ENCODE measurements around the gene PHF23.

PHF23 gene

GRCh38 chr17:7224661-7225111, 14.6 kb downstream of the PHF23 start:
- in situ Hi-C loops (cut with HindIII; ENCODE audit: low pct_ligation_motif_present, low pct_unique_long_range_greater_than_20kb, low sequenced_read_pairs): no loop called here
- DNase-seq: no peak

GRCh38 chr17:7224110-7224509, 15.1 kb downstream of the PHF23 start:
- in situ Hi-C loops (cut with HindIII; ENCODE audit: low pct_ligation_motif_present, low pct_unique_long_range_greater_than_20kb, low sequenced_read_pairs): no loop called here
- DNase-seq: no peak

- no peak for DNase-seq
- in situ Hi-C loops (cut with HindIII; ENCODE audit: low pct_ligation_motif_present, low pct_unique_long_range_greater_than_20kb, low sequenced_read_pairs): no loop called here
Observed at GRCh38 chr17:7223375-7223774, 15.9 kb downstream of the PHF23 start.

GRCh38 chr17:7222972-7223292, 16.3 kb downstream of the PHF23 start:
- DNase-seq: no peak

GRCh38 chr17:7222093-7222971, 16.9 kb downstream of the PHF23 start:
- in situ Hi-C loops (cut with HindIII; ENCODE audit: low pct_ligation_motif_present, low pct_unique_long_range_greater_than_20kb, low sequenced_read_pairs): no loop called here
- DNase-seq: no peak

More at GRCh38 chr17:7222972-7223292, 16.3 kb downstream of the PHF23 start:
- in situ Hi-C loops (cut with HindIII; ENCODE audit: low pct_ligation_motif_present, low pct_unique_long_range_greater_than_20kb, low sequenced_read_pairs): no loop called here

- no peak for DNase-seq
- in situ Hi-C loops (cut with HindIII; ENCODE audit: low pct_ligation_motif_present, low pct_unique_long_range_greater_than_20kb, low sequenced_read_pairs): no loop called here
Observed at GRCh38 chr17:7221278-7222092, 17.8 kb downstream of the PHF23 start.

- in situ Hi-C loops (cut with HindIII; ENCODE audit: low pct_ligation_motif_present, low pct_unique_long_range_greater_than_20kb, low sequenced_read_pairs): no loop called here
- DNase-seq: peak; percentile 80
Observed at GRCh38 chr17:7220593-7221277, 18.5 kb downstream of the PHF23 start.

GRCh38 chr17:7219812-7220592, 19.3 kb downstream of the PHF23 start, which contains the start of the genes ACADVL and DLG4:
Gene ACADVL (plus strand): TSS chr17:7219938. CDS start chr17:7219985, 47 bp downstream.
Gene DLG4 (minus strand): TSS chr17:7219836.
- peak; percentile 89 for DNase-seq
- in situ Hi-C loops (cut with HindIII; ENCODE audit: low pct_ligation_motif_present, low pct_unique_long_range_greater_than_20kb, low sequenced_read_pairs): no loop called here

GRCh38 chr17:7219229-7219811, 19.9 kb downstream of the PHF23 start:
- in situ Hi-C loops (cut with HindIII; ENCODE audit: low pct_ligation_motif_present, low pct_unique_long_range_greater_than_20kb, low sequenced_read_pairs): no loop called here

GRCh38 chr17:7218758-7219157, 20.5 kb downstream of the PHF23 start:
- DNase-seq: no peak
- in situ Hi-C loops (cut with HindIII; ENCODE audit: low pct_ligation_motif_present, low pct_unique_long_range_greater_than_20kb, low sequenced_read_pairs): no loop called here

More at GRCh38 chr17:7219229-7219811, 19.9 kb downstream of the PHF23 start:
- DNase-seq: no peak

GRCh38 chr17:7218166-7218565, 21.1 kb downstream of the PHF23 start:
- DNase-seq: no peak
- in situ Hi-C loops (cut with HindIII; ENCODE audit: low pct_ligation_motif_present, low pct_unique_long_range_greater_than_20kb, low sequenced_read_pairs): no loop called here

- DNase-seq: peak; percentile 71
Observed at GRCh38 chr17:7217113-7217987, 21.9 kb downstream of the PHF23 start.

GRCh38 chr17:7216242-7217112, 22.8 kb downstream of the PHF23 start:
- DNase-seq: no peak
- in situ Hi-C loops (cut with HindIII; ENCODE audit: low pct_ligation_motif_present, low pct_unique_long_range_greater_than_20kb, low sequenced_read_pairs): no loop called here

More at GRCh38 chr17:7217113-7217987, 21.9 kb downstream of the PHF23 start:
- in situ Hi-C loops (cut with HindIII; ENCODE audit: low pct_ligation_motif_present, low pct_unique_long_range_greater_than_20kb, low sequenced_read_pairs): no loop called here

- in situ Hi-C loops (cut with HindIII; ENCODE audit: low pct_ligation_motif_present, low pct_unique_long_range_greater_than_20kb, low sequenced_read_pairs): no loop called here
- DNase-seq: no peak
Observed at GRCh38 chr17:7215652-7216180, 23.5 kb downstream of the PHF23 start.

GRCh38 chr17:7215136-7215638, 24.1 kb downstream of the PHF23 start:
- DNase-seq: no peak
- in situ Hi-C loops (cut with HindIII; ENCODE audit: low pct_ligation_motif_present, low pct_unique_long_range_greater_than_20kb, low sequenced_read_pairs): no loop called here

All from ACHN (cell line).